Measurements from ENCODE around the gene ZNF157.

ZNF157 gene

GRCh38 chrX:47446971-47447370, 76.6 kb downstream of the ZNF157 start:
- DNase-seq (ENCODE audit: extremely low read depth, low read depth): no peak
- no peak for TF ChIP-seq CTCF (IDR thresholded peaks at IDR 0.05; ENCODE audit: low read depth, low read length)

- TF ChIP-seq CTCF (IDR thresholded peaks at IDR 0.05; ENCODE audit: low read depth, low read length): no peak
- DNase-seq (ENCODE audit: extremely low read depth, low read depth): no peak
These were observed 77.2 kb downstream of the ZNF157 start for GRCh38 chrX:47447607-47448006.

- TF ChIP-seq CTCF (IDR thresholded peaks at IDR 0.05; ENCODE audit: low read depth, low read length): no peak
These were observed 77.9 kb downstream of the ZNF157 start for GRCh38 chrX:47448165-47448806.

GRCh38 chrX:47452112-47452511, 81.7 kb downstream of the ZNF157 start:
- no peak for TF ChIP-seq CTCF (IDR thresholded peaks at IDR 0.05; ENCODE audit: low read depth, low read length)
- DNase-seq (ENCODE audit: extremely low read depth, low read depth): no peak

More at GRCh38 chrX:47448165-47448806, 77.9 kb downstream of the ZNF157 start:
- DNase-seq (ENCODE audit: extremely low read depth, low read depth): no peak

GRCh38 chrX:47456080-47456479, 85.7 kb downstream of the ZNF157 start:
- no peak for TF ChIP-seq CTCF (IDR thresholded peaks at IDR 0.05; ENCODE audit: low read depth, low read length)
- DNase-seq (ENCODE audit: extremely low read depth, low read depth): no peak

- no peak for TF ChIP-seq CTCF (IDR thresholded peaks at IDR 0.05; ENCODE audit: low read depth, low read length)
- DNase-seq (ENCODE audit: extremely low read depth, low read depth): no peak
These were observed 88.2 kb downstream of the ZNF157 start for GRCh38 chrX:47458528-47458927.

- TF ChIP-seq CTCF (IDR thresholded peaks at IDR 0.05; ENCODE audit: low read depth, low read length): no peak
These were observed 90.2 kb downstream of the ZNF157 start for GRCh38 chrX:47460561-47460960.

More at GRCh38 chrX:47460561-47460960, 90.2 kb downstream of the ZNF157 start:
- no peak for DNase-seq (ENCODE audit: extremely low read depth, low read depth)

All from AG09319 (cell line).